SHP77 treated with DMSO at 0.1 percent for 48 hours (cell line): ENCODE results near the gene OPRL1.

Experiments used
- DNase-seq: peaks from one replicate; lab custom pipeline; 2025; lab: John Stamatoyannopoulos, UW

Gene OPRL1

DNA sequence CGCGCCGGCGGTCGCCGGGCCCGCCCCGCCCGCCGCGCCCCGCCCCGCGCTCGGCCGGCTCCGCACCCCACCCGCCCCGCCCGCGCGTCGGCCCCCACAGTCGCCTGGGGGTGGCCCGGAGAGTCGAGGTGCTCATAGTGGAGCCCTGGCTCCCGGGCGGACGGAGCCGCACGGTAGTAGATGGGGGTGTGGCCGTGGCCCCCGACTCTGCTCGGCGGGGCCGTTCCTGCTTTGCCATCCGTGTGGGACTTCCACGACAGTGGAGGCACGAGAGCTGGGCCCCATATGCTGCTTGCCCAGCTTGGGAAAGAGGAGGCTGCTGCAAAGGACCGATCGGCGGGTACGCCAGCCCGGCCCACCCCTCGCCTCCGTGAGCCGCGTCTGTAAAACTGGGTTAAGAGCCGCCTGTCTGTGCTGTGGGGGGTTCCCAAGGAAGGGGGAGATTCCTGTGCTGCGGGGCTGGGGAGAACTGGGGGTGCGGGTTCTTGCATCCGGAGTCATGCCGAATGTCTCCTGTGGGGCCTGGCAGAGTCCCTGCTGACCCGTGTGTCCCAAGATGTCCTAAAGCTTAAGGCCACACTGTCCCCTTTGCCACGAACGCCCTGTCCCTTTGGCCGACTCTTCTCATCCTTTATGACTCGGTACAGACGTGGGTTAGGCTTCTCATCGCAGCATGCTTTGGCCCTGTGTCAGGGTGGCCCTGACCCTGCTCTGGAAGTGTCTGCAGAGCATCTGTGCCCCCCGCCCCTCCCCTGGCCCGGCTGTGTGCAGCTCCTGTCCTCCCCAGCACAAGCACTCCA lies at the start of gene OPRL1:
Gene OPRL1, plus strand, starts transcription at position 70 of the 800 bp plus-strand sequence. CDS start 12,639 bp downstream, outside the sequence.
- no peak for DNase-seq

- no peak for DNase-seq
Observed at GRCh38 chr20:64030371-64031134, 49.3 kb upstream of the OPRL1 start.

GRCh38 chr20:64031822-64032314 lies 48.0 kb upstream of the OPRL1 start:
- DNase-seq = no peak

DNA sequence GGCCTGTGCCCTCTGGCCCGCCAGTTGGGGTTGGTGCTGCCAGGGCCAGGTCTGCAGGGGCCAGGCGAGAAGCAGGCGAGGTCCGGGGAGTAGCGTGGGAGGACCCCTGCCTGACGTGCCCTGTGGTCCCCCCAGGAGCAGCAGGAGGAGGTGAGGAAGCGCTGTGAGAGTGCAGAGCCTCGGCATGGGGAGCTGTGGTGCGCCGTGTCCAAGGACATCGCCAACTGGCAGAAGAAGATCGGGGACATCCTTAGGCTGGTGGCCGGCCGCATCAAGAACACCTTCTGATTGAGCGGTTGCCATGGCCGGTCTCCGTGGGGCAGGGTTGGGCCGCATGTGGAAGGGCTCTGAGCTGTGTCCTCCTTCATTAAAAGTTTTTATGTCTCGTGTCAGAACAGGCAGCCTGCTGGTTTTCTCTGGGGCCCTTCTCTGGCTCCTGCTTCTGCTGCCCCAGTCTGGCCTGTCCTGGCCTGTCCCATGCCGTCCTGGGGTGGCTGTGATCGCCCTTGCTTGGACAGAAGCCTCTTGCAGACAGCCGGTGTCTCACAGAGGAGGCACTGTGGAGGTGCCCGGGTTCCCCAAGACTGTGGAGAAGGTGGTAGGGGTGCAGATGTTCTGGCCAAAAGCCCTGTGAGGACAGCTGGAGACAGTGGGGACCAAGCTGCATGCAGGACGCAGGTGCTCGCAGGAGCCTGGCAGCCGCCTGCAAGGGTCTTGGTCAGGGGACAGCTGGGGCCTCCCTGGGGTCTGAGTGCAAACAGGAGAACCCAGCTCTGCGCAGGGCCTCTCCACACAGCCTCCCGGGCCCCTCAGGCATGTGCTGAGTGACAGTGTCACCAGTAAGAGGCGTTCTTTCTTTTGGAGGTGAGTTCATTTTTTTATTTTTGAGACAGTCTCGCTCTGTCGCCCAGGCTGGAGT lies 46.9 kb upstream of the OPRL1 start:
- DNase-seq = no peak

DNA sequence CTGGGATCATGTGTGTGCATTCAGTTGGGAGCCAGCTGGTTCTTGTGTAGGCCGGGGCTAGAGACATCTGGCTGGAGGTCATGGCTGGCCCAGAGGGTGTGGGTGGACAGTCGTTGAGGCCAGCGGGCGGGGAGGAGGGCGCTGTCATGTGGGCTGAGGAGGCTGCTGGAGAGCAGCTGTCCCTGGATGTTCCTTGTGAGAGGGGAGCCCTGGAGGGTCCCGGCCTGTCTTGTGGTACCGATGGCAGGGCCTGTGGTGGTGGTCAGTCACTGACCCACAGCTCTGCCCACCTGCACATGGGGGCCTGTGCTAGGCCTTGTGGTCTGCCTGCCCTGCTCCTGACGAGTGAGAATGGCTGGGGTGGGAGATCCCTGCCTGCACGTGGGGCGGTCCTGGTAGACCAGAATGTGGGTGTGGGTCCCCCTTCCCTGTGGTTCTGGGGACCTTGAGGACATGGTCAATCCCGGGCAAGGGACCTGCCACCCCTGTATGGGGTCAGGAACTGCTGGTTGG lies 45.8 kb upstream of the OPRL1 start:
- DNase-seq = no peak

GRCh38 chr20:64035066-64035932 lies 44.6 kb upstream of the OPRL1 start:
- no peak for DNase-seq

- no peak for DNase-seq
Observed at GRCh38 chr20:64035933-64036345, 43.9 kb upstream of the OPRL1 start, which contains the start of gene C20orf204. Gene C20orf204 (plus strand): TSS chr20:64036182. CDS start chr20:64036324, 142 bp downstream.

- no peak for DNase-seq
Observed at GRCh38 chr20:64036346-64037198, 43.3 kb upstream of the OPRL1 start.

DNA sequence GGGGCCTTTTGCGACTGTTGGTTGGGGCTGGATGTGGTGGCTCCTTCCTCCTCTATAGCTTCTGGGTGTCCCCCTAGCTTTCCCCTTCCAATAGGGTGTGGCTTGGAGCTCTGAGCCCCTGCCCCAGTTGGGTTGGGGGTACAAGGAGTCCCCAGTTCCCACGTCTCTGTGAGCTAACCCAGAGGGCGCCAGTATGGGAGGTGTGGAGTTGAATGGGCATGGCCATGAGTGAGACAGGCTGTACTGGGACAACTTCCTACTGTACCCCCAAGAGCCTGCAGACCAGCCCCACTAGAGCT lies 42.7 kb upstream of the OPRL1 start:
- DNase-seq = no peak

DNA sequence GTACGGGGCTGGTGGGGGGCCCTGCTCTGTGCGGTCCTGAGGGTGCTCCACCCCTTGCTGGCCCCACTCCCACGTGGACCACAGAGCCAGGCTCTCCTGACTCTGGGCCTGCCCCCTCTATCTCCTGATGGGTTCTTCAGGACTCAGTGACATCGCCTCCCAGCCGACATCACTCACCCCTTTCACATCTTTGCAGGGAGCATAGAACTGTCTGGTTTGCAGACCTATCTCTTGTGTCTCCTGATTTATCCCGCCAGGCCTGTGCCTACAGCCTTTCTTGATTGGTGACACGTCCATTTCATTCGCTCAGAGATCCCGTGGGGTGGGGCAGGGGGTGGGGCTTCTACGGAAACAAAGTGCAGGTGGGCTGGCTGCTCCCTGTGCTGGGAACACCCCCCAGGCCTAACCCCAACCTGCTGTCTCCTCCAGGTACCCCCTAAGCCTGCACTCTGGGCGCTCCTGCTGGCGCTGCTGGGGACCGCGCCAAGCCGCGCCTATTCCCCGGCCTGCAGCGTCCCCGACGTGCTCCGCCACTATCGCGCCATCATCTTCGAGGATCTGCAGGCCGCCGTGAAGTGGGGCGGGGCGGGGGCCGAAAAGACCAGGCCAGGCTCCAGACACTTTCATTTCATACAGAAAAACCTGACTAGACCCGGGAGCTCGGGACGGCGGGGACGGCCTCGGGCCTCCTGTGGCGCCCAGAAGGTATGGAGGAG lies 42.2 kb upstream of the OPRL1 start:
- DNase-seq = no peak

DNA sequence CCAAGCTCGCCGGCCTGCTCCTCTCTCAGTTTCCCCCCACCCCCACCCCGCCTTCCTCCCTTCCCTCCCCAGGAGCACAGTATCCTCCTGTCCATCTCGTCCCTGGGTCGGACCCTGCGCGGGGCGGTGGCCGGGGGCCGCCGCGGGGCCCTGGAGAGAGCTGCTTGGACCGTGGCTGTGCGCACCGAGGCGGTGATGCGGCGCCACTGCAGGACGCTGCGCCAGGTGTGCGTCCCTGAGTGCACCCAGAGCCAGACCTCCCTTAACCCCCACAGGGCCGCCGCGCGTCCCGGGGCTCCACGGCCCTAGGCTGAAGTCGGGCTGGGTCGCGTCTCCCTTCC lies 41.7 kb upstream of the OPRL1 start:
- no peak for DNase-seq

- DNase-seq = peak; percentile 46
Observed at GRCh38 chr20:64038565-64039292, 41.2 kb upstream of the OPRL1 start.

DNA sequence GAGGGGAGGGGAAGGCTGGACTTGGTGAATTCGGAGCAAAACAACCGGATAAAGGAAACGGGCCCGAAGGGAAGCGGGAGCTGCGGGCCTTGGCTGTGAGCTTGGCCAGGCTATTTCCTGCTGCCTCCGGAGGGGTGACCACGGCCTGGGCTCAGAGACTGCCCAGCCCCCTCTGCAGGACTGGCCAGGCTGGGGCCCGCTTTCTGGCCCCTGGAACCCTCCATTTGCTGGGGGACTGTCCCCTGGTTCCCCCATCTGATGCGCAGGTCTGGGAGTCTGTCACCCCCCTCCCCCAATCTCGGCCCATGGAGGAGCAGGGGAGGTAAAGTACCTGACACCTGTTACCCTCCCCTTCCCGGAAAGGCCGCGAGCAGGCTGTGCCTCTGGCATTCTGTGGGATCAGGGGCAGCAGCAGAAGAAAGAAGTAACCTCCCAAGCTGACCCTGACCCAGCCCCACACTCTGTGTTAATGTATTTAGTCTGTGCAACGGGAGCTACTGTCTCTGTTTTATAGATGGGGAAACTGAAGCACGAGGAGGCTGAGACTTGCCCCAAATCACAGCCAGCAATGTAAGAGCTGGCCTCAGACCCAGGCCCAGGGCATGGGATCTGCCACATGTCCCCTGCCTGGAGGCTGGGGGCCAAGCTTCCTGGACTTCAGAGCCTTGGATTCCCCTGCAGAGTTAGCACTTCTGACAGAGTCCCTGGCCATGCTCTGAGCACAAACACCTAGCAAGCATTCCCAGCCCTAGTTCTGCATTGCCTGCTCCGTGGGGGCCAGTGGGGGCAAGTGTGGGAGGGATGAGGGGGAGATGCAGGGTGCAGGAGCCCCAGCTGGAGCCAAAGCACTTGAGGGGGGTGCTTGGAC lies 40.4 kb upstream of the OPRL1 start:
- no peak for DNase-seq

DNA sequence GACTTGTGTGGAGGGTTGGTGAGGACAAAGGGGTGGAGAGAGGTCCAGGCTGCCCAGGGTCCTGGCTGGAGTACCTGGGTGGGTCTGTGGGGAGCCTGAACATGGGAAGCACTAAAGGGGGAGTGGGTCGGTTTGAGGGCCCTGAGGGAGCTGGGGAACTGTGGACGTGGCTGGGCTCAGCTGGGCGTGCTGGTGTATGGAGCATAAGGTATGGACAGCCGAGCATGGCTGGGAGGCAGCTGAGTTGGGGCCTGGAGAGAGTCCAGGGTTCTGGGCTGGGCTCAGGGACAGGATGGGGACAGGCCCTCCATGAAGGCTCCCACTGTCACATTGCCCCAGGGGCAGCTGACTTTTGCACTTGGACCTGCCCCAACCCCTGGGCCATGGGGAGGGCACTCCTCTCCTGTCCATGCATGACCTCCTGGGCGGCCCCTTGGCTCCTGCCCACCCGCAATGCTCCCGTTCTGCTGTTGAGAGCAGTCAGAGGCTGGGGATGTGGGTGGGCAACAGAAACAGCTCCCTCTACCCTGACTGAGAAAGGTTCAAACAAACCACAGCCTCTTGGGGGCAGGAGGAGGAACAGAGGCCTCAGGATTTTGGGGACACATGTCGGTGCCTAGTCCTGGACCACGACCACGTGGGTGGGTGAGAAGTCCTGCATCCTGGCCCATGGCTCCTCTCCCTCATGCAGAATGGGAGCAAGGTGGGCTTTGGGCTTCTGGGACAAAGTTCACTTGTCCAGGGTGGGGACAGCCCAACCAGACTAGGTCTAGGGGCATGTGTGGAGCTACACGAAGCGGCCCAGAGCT lies 39.4 kb upstream of the OPRL1 start:
- DNase-seq = no peak

DNA sequence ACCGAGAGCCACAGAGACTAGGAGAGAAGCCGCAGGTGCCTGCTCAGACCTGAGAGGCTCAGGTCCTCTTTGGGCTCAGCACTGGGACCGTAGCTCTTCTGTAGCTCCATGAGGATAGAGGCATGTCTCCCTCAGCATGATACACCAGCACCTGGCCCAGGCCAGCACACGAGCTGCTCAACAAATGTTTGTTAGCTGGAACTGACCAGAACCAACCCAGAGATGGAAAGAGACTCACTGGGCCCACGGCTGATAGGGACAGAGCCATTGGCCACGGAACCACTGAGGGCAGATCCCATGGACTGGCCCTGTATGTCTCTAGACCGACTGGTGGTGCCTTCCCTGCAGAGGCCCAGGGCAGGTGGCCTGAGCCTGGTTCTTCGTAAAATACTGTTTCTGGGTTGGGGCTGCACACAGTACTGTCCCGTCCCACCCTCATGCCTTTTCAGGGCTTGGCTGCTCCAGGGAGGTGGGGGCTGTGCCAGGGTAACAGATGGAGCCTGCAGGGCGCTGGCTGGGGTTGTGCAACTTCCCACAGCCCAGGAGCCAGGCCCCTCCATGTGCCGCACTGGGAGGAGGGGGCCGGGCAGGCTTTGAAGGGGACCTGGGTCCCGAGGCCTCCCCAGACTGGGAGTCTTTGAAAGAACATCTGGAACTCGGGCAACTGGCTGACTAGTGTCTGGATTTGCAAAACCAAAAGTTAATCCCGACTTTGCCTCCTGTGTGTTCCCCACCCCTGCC lies 38.7 kb upstream of the OPRL1 start:
- no peak for DNase-seq

- DNase-seq = no peak
Observed at GRCh38 chr20:64041781-64042053, 38.2 kb upstream of the OPRL1 start.
